Uterus (tissue), 2 donors: ENCODE results near the gene GHITM.

Experiments
- POLR2A ChIP-seq, 2 donors: fragments of 450-650 bp; IDR thresholded peaks; one replicate each; pipeline ENCODE4 v1.6.1; 2016; ENCODE audit warnings: antibody characterized with exemption in 2 of 2, mild to moderate bottlenecking in 1 of 2, moderate library complexity in 1 of 2
- TF ChIP-seq, protein P1 (sequence below), 4 experiments: fragments of 200-600 bp in 2 of 4; fragments of 450-650 bp in 2 of 4; sonication (generic) in 2 of 4; IDR thresholded peaks; one replicate each; pipeline ENCODE4 v1.5.1; 2016 to 2019; ENCODE audit warnings: antibody characterized with exemption in 4 of 4, mild to moderate bottlenecking in 2 of 4, moderate library complexity in 1 of 4

GRCh38 chr10:84175436-84175835 lies 36.1 kb downstream of the GHITM start:
- TF ChIP-seq, protein P1, sequence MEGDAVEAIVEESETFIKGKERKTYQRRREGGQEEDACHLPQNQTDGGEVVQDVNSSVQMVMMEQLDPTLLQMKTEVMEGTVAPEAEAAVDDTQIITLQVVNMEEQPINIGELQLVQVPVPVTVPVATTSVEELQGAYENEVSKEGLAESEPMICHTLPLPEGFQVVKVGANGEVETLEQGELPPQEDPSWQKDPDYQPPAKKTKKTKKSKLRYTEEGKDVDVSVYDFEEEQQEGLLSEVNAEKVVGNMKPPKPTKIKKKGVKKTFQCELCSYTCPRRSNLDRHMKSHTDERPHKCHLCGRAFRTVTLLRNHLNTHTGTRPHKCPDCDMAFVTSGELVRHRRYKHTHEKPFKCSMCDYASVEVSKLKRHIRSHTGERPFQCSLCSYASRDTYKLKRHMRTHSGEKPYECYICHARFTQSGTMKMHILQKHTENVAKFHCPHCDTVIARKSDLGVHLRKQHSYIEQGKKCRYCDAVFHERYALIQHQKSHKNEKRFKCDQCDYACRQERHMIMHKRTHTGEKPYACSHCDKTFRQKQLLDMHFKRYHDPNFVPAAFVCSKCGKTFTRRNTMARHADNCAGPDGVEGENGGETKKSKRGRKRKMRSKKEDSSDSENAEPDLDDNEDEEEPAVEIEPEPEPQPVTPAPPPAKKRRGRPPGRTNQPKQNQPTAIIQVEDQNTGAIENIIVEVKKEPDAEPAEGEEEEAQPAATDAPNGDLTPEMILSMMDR (IDR thresholded peaks at IDR 0.05) = no peak
- no peak for TF ChIP-seq POLR2A (IDR thresholded peaks at IDR 0.05)
